Measurements from ENCODE around the gene PABPN1L. TPM values are rescaled to one million over a fixed set of nuclear protein-coding genes. Genes with fewer than 3 reads are reported as not detected.

The PABPN1L gene
- total and polyA plus RNA-seq, 2 of the 8 experiments (the other 6 are each of a cell fraction or from before 2014, with no cell fraction given), result not detected

GRCh38 chr16:88865310-88865709 is 1.1 kb downstream of the PABPN1L start:
- H3K4me1 ChIP-seq (replicated peaks in 1 of 4; ENCODE audit: control insufficient read depth in 3 of 4, insufficient read depth in 4 of 4, low read length in 3 of 4), result no peaks in the 10 kb centered on the region
- no peaks in the 10 kb centered on the region for H3K9me3 ChIP-seq (ENCODE audit: insufficient read depth in 2 of 2, low read depth in 1 of 2, low read length in 1 of 2)
- no peak overlapping the region for H2BK5ac ChIP-seq (ENCODE audit: low read depth, low read length)
- H3K56ac ChIP-seq (replicated peaks; ENCODE audit: insufficient read length, low read depth, low read length), result no peak overlapping the region
- H2BK12ac ChIP-seq (ENCODE audit: low read depth, low read length), result no peak overlapping the region
- H4K20me1 ChIP-seq (replicated peaks in 1 of 2; ENCODE audit: control insufficient read depth in 1 of 2, insufficient read depth in 2 of 2, low read length in 2 of 2), result no peaks in the 10 kb centered on the region
- H3K4me3 ChIP-seq (ENCODE audit: extremely low read depth in 1 of 4, insufficient read depth in 2 of 4, low read depth in 3 of 4, low read length in 4 of 4), result no peak overlapping the region
- no peaks in the 10 kb centered on the region for H3K23me2 ChIP-seq (ENCODE audit: low read depth, low read length)
- H2BK120ac ChIP-seq (replicated peaks; ENCODE audit: low read depth, low read length), result no peak overlapping the region
- no peak overlapping the region for H2AK5ac ChIP-seq (ENCODE audit: low read depth, low read length)
- H3K79me1 ChIP-seq (ENCODE audit: low read depth, low read length), result no peaks in the 10 kb centered on the region
- ChIA-PET CTCF (ENCODE audit: partially characterized antibody) (interaction anchor here (0.7 to 1.8 kb wide), 4 partner anchors 16 to 113 kb away, joined by 3 to 5 read pairs (median 4); no protein-coding TSS in a partner anchor), POLR2A (ENCODE audit: partially characterized antibody) (interaction anchor here (1.1 to 1.8 kb wide), 3 partner anchors 16 to 75 kb away, joined by 3 to 4 read pairs (median 4); no protein-coding TSS in a partner anchor)
- H2AFZ ChIP-seq (ENCODE audit: low read length), result no peak overlapping the region
- no peak overlapping the region for H3K27ac ChIP-seq (ENCODE audit: low read depth, low read length)
- peaks cover 2 to 8% (median 6%) of the 10 kb centered on the region in 4 experiments; a peak in 7 of 8 replicates for H3K36me3 ChIP-seq (ENCODE audit: control insufficient read depth in 2 of 4, insufficient read depth in 4 of 4, low read length in 3 of 4)
- no peak overlapping the region for H4K91ac ChIP-seq (replicated peaks; ENCODE audit: insufficient read length, low read length)
- no peak overlapping the region for H3K18ac ChIP-seq (ENCODE audit: extremely low read depth, low read length)
- no peak overlapping the region for H3K9ac ChIP-seq (replicated peaks in 1 of 4; ENCODE audit: extremely low read depth in 1 of 4, low read depth in 3 of 4, low read length in 3 of 4)
- H3K27me3 ChIP-seq (replicated peaks in 1 of 4; ENCODE audit: control insufficient read depth in 3 of 4, extremely low read depth in 1 of 4, insufficient read depth in 3 of 4, low read length in 3 of 4), result no peaks in the 10 kb centered on the region
- no peak overlapping the region for H2BK20ac ChIP-seq (ENCODE audit: low read length)
- WGBS, 2 experiments (ENCODE audit: extremely low coverage in 1 of 2, insufficient coverage in 1 of 2, insufficient read length in 1 of 2, insufficient replicate concordance in 2 of 2, low coverage in 1 of 2, low lambda C conversion rate in 2 of 2, missing lambda C conversion rate in 1 of 2), result 93% methylated on average over 14 of the region's 14 CpGs; no CpG with 5 or more reads in 1 of the 2 experiments
- H2BK15ac ChIP-seq (ENCODE audit: low read length), result no peak overlapping the region
- no peak overlapping the region for H3K4ac ChIP-seq (replicated peaks; ENCODE audit: insufficient read length, low read depth, low read length)
- no peak overlapping the region for H3K23ac ChIP-seq (ENCODE audit: insufficient read length)
- H3K79me2 ChIP-seq (ENCODE audit: control insufficient read depth in 1 of 2, insufficient read depth in 2 of 2, low read length in 2 of 2), result no peaks in the 10 kb centered on the region
- H3K4me2 ChIP-seq (ENCODE audit: insufficient read depth in 1 of 2, low read depth in 2 of 2, low read length in 2 of 2), result no peak overlapping the region
- H3K14ac ChIP-seq (ENCODE audit: insufficient read length), result no peak overlapping the region
- H4K5ac ChIP-seq (ENCODE audit: insufficient read length, low read depth, low read length), result no peak overlapping the region
- H4K8ac ChIP-seq (ENCODE audit: extremely low read depth, insufficient read depth, low read length), result no peak overlapping the region
- FAIRE-seq (no peak), DNase-seq (ENCODE audit: low read depth in 1 of 2, low spot score in 2 of 2) (no peak)
- TF ChIP-seq CBX8 (IDR thresholded peaks at IDR 0.05; ENCODE audit: borderline replicate concordance, low read depth, low read length) (no peak), TBP (IDR thresholded peaks at IDR 0.05; ENCODE audit: low read depth, low read length) (no peak)

All from H1 (cell line).